OCI-LY3 (cell line): Measurements from ENCODE around the gene SLC7A11.

Experiments used
- EZH2phosphoT487 ChIP-seq: fragments of 200-600 bp; shearing (Covaris generic); IDR thresholded peaks from 2 replicates; pipeline ENCODE4 v1.6.1; 2018; ENCODE audit warnings: antibody characterized with exemption, mixed run types, low read depth
- TF ChIP-seq, protein P1 (sequence below): fragments of 200-600, 300-600 bp; sonication (generic); IDR thresholded peaks from 2 replicates; pipeline ENCODE4 v1.5.1; 2014; ENCODE audit warnings: antibody characterized with exemption, low read length, low read depth

DNA sequence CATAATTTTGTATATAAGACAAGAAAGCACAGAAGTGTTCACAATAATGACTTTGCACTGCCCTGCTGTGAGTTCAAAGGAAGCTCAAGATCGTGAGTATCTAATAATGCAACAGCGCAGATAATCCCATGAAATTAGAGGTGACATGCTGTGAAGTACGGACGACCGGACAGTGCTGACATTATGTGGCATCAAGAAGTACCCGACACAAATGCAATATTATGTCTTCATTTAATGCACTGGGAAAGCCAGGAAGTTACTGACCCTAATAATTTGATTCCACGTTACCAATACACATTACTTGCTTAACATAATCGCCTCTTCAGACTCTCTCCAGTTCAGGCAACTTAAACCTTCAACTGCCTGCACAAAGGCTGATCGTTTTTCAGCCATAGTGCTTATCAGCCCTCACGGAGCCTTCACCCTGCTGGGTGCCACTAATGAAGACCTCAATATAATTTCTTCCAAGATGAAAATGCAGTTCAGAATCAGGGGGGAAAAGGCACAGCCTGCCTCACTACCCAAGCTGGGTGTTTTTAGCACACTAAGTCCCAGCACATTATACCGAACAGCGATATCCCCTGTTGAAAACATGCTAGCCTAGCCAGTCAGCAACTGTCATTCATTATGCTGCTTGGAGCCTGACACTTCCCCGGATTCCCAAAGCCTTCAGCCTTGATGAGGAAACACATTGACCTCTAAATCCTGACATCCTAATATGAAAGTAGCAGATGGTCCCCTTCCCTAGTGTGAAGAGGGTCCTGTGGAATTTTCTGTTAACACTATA lies 56.1 kb downstream of the SLC7A11 start:
- TF ChIP-seq, protein P1, sequence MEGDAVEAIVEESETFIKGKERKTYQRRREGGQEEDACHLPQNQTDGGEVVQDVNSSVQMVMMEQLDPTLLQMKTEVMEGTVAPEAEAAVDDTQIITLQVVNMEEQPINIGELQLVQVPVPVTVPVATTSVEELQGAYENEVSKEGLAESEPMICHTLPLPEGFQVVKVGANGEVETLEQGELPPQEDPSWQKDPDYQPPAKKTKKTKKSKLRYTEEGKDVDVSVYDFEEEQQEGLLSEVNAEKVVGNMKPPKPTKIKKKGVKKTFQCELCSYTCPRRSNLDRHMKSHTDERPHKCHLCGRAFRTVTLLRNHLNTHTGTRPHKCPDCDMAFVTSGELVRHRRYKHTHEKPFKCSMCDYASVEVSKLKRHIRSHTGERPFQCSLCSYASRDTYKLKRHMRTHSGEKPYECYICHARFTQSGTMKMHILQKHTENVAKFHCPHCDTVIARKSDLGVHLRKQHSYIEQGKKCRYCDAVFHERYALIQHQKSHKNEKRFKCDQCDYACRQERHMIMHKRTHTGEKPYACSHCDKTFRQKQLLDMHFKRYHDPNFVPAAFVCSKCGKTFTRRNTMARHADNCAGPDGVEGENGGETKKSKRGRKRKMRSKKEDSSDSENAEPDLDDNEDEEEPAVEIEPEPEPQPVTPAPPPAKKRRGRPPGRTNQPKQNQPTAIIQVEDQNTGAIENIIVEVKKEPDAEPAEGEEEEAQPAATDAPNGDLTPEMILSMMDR = no peak
- TF ChIP-seq EZH2phosphoT487 = no peak
